Measurements from ENCODE around the gene KIRREL1.

DNA sequence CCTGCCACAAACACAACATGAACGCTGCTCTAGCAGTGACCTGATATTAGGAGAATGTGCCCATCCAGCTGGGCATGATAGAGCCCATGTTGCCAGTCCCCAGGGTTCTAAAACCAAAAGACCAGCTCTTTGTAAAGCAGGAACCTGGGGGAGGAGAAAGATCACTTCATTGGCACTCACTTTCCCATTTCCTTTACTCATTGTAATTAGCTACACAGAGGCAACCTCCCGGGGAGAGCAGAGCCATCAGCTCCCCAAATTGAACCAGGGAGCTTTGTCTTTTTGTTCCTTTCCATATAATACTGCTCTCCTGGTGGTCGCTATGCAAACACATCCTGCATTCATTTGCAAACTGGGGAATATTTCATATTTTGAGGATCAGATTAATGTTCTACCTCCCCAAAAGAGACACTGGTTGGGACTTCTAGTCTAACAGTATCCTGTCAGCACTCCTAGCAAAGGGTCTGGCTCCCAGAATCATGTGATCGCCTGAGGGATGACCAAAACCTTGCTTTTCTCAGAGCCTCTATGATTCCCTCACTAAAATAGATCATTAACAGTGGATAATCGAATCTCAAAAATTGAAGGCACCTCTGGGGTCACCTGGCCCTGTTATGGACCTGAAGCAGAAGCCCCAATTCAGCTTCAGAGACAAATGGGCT is 110.5 kb downstream of the KIRREL1 start:
- TF ChIP-seq, protein P1, sequence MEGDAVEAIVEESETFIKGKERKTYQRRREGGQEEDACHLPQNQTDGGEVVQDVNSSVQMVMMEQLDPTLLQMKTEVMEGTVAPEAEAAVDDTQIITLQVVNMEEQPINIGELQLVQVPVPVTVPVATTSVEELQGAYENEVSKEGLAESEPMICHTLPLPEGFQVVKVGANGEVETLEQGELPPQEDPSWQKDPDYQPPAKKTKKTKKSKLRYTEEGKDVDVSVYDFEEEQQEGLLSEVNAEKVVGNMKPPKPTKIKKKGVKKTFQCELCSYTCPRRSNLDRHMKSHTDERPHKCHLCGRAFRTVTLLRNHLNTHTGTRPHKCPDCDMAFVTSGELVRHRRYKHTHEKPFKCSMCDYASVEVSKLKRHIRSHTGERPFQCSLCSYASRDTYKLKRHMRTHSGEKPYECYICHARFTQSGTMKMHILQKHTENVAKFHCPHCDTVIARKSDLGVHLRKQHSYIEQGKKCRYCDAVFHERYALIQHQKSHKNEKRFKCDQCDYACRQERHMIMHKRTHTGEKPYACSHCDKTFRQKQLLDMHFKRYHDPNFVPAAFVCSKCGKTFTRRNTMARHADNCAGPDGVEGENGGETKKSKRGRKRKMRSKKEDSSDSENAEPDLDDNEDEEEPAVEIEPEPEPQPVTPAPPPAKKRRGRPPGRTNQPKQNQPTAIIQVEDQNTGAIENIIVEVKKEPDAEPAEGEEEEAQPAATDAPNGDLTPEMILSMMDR (IDR thresholded peaks at IDR 0.05; ENCODE audit: borderline replicate concordance, extremely low read depth, low read length, poor library complexity, severe bottlenecking): no peak
- TF ChIP-seq EZH2 (IDR thresholded peaks at IDR 0.05; ENCODE audit: borderline replicate concordance, low read depth, low read length, severe bottlenecking): no peak
